OCI-LY1 (cell line): ENCODE measurements around the gene OSTF1.

ENCODE experiments used
- EZH2 ChIP-seq: fragments of 200-600 bp; sonication (generic), shearing (Covaris generic); IDR thresholded peaks from 2 replicates; pipeline ENCODE4 v1.8.0; 2017; ENCODE audit warnings: borderline replicate concordance, mixed run types, mild to moderate bottlenecking, antibody characterized with exemption, low read length, moderate library complexity, mixed read lengths
- TF ChIP-seq, protein P1 (sequence below): fragments of 200-600 bp; sonication (generic), shearing (Covaris generic); IDR thresholded peaks from 2 replicates; pipeline ENCODE4 v1.5.1; 2017; ENCODE audit warnings: mild to moderate bottlenecking, antibody characterized with exemption, low read length, moderate library complexity, mixed read lengths

GRCh38 chr9:75088646-75089372 lies 495 bp downstream of the OSTF1 start:
- TF ChIP-seq, protein P1, sequence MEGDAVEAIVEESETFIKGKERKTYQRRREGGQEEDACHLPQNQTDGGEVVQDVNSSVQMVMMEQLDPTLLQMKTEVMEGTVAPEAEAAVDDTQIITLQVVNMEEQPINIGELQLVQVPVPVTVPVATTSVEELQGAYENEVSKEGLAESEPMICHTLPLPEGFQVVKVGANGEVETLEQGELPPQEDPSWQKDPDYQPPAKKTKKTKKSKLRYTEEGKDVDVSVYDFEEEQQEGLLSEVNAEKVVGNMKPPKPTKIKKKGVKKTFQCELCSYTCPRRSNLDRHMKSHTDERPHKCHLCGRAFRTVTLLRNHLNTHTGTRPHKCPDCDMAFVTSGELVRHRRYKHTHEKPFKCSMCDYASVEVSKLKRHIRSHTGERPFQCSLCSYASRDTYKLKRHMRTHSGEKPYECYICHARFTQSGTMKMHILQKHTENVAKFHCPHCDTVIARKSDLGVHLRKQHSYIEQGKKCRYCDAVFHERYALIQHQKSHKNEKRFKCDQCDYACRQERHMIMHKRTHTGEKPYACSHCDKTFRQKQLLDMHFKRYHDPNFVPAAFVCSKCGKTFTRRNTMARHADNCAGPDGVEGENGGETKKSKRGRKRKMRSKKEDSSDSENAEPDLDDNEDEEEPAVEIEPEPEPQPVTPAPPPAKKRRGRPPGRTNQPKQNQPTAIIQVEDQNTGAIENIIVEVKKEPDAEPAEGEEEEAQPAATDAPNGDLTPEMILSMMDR = no peak
- TF ChIP-seq EZH2 = no peak
